Right lobe of liver (tissue), 4 donors: ENCODE results near the gene PRPF38A.

Source experiments
- POLR2A ChIP-seq: fragments of 450-650 bp; IDR thresholded peaks from one replicate; pipeline ENCODE4 v1.6.1; 2017; ENCODE audit warnings: antibody characterized with exemption, mild to moderate bottlenecking
- TF ChIP-seq, protein P1 (sequence below), 4 donors: fragments of 200-600 bp in 3 of 4; fragments of 450-650 bp in 1 of 4; IDR thresholded peaks; one replicate each; pipeline versions ENCODE4 v1.5.1 to v1.8.0; 2016 to 2022; ENCODE audit warnings: antibody characterized with exemption in 4 of 4, mild to moderate bottlenecking in 2 of 4
- donor health status: DM: no; HTN: no; CAD: no.
- donor health status: DM: no; HTN: no; CAD: no.
- donor health status: DM: no; HTN: yes; CAD: no.

GRCh38 chr1:52355847-52356505, 48.4 kb upstream of the PRPF38A start:
- TF ChIP-seq, protein P1, sequence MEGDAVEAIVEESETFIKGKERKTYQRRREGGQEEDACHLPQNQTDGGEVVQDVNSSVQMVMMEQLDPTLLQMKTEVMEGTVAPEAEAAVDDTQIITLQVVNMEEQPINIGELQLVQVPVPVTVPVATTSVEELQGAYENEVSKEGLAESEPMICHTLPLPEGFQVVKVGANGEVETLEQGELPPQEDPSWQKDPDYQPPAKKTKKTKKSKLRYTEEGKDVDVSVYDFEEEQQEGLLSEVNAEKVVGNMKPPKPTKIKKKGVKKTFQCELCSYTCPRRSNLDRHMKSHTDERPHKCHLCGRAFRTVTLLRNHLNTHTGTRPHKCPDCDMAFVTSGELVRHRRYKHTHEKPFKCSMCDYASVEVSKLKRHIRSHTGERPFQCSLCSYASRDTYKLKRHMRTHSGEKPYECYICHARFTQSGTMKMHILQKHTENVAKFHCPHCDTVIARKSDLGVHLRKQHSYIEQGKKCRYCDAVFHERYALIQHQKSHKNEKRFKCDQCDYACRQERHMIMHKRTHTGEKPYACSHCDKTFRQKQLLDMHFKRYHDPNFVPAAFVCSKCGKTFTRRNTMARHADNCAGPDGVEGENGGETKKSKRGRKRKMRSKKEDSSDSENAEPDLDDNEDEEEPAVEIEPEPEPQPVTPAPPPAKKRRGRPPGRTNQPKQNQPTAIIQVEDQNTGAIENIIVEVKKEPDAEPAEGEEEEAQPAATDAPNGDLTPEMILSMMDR (IDR thresholded peaks at IDR 0.05), result no peak
- no peak for TF ChIP-seq POLR2A
